HG03025 (cell line): ENCODE data around the gene NXNL2.

Source experiments
- ATAC-seq: cut with Tn5 transposase; IDR thresholded peaks from one replicate; pipeline ENCODE4 v1.9.1; 2021; ENCODE audit warnings: mild to moderate bottlenecking, moderate library complexity; ENCODE audit not compliant: unreplicated experiment, low FRiP score

The NXNL2 gene

GRCh38 chr9:88577256-88578120, 42.5 kb downstream of the NXNL2 start:
- ATAC-seq, result no peak

GRCh38 chr9:88578121-88579049, 43.4 kb downstream of the NXNL2 start:
- peak; percentile 70 for ATAC-seq

GRCh38 chr9:88579050-88579715, 44.2 kb downstream of the NXNL2 start:
- no peak for ATAC-seq

- no peak for ATAC-seq
These were observed 46.0 kb downstream of the NXNL2 start for GRCh38 chr9:88580961-88581360.

- no peak for ATAC-seq
These were observed 49.1 kb downstream of the NXNL2 start for GRCh38 chr9:88583901-88584596.

GRCh38 chr9:88585426-88585825, 50.4 kb downstream of the NXNL2 start:
- no peak for ATAC-seq

GRCh38 chr9:88586452-88586851, 51.5 kb downstream of the NXNL2 start:
- no peak for ATAC-seq

- no peak for ATAC-seq
These were observed 52.2 kb downstream of the NXNL2 start for GRCh38 chr9:88587182-88587581.

- no peak for ATAC-seq
These were observed 53.1 kb downstream of the NXNL2 start for GRCh38 chr9:88587885-88588649.

- ATAC-seq, result no peak
These were observed 54.7 kb downstream of the NXNL2 start for GRCh38 chr9:88589656-88590055.

GRCh38 chr9:88590558-88591146, 55.7 kb downstream of the NXNL2 start:
- ATAC-seq, result no peak

- no peak for ATAC-seq
These were observed 58.7 kb downstream of the NXNL2 start for GRCh38 chr9:88593537-88594185.
